Fibroblast of peridontal ligament (primary cell): ENCODE measurements around the gene PCSK9.

Experiments
- DNase-seq: peaks from one replicate; pipeline ENCODE4 v3.0.0-alpha.2; 2010; ENCODE audit errors: extremely low read depth

The PCSK9 gene

DNA sequence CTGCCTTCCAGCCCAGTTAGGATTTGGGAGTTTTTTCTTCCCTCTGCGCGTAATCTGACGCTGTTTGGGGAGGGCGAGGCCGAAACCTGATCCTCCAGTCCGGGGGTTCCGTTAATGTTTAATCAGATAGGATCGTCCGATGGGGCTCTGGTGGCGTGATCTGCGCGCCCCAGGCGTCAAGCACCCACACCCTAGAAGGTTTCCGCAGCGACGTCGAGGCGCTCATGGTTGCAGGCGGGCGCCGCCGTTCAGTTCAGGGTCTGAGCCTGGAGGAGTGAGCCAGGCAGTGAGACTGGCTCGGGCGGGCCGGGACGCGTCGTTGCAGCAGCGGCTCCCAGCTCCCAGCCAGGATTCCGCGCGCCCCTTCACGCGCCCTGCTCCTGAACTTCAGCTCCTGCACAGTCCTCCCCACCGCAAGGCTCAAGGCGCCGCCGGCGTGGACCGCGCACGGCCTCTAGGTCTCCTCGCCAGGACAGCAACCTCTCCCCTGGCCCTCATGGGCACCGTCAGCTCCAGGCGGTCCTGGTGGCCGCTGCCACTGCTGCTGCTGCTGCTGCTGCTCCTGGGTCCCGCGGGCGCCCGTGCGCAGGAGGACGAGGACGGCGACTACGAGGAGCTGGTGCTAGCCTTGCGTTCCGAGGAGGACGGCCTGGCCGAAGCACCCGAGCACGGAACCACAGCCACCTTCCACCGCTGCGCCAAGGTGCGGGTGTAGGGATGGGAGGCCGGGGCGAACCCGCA, at the start of gene PCSK9:
TSS of gene PCSK9 (plus strand) at position 207 of the 741 bp plus-strand sequence. CDS start at position 497, 290 bp downstream.
- DNase-seq = no peak

DNA sequence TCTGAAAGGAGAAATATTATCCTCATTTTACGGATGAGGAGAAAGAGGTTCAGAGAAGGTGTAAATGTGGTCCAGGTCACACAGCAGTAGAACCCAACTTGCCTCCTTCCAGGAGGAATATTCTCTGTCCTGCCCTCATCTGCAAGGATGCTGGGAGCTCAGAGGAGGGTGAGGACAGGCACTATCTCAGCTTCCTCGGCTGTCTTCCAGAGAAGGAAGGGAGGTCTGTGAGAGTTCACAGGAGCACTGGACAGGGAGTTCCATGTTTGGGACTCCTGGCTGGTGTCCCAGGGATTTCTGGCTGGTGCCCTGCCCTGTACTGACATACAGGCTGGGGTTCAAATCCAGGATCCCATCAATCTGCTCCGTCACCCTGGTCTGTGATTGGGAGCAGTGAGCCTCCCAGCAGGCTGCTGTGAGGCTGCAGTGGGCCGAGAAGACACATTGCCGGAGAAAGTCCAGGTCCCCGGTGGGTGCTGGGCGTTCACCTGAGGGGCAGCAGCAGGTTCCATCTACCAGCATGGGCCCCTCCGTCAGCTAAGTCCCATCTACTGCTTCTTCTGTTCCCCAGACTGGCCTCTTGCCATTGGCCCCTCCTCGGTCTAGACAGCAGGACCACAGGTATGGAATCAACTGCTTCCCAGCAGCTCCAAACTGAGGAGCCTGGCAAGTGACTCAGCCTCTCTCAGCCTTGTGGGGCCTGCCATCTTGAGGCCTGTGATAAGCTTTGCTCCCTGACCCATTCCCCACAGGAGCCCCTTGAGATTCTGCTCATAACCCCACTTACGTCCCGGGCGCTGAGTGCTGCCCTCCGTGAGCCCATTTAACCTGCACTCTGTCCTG, 49.2 kb upstream of the PCSK9 start:
- no peak for DNase-seq

DNA sequence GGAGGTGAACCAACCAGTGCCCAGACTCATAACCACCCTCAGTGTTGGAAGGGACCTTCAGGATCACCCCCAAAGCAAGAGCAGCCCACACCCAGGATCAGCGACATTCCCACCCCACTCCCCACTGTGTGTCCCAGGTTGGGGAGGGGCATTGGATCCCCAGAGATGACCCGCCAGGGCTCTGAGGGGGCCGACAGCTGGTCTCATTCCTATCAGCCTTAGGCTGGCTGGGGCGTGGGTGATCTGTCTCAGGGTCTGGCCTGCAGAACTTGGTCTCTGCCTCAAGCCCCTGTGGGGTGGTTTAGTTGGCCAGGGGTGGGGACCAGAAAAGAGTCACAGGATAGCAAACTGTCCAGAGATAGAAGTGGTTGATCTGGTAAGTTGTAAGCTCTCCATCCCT, 48.4 kb upstream of the PCSK9 start:
- DNase-seq = no peak

GRCh38 chr1:54991939-54992338, 47.4 kb upstream of the PCSK9 start:
- no peak for DNase-seq

GRCh38 chr1:54993140-54993539, 46.2 kb upstream of the PCSK9 start:
- DNase-seq = no peak

DNA sequence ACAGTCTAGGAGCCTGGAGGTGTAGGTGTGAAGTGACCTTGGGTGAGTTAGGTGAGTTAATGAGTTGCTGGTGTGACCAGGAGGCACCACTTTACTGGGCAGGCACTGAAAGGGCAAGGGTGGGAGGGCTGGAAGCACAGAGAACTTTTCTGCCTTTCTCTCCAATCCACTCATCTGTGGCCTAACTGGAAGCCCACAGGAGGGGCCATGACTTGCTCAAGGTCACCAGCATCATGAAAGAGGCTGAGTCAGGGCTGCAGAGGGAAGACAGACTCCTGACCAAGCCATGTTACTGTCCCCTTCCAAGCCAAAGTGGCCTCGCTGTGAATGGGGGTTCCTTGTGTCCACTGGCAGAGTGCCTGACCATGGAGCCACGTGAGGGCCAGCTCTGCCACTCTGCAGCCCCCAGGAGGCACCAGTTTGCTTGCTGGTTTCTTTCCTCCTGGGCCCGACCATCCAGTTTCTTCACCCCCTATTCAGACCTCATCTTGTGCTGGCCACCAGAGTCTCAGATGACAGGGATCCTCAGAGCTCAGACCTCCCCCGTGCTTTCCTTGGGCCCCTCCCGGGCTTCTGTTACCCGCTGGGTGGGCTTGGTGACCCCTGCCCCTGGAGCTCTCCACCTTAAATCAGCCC, 44.9 kb upstream of the PCSK9 start:
- no peak for DNase-seq

GRCh38 chr1:54995013-54995760, 44.2 kb upstream of the PCSK9 start:
- DNase-seq = no peak

- DNase-seq = no peak
Observed at GRCh38 chr1:54995835-54996234, 43.5 kb upstream of the PCSK9 start.

- peak; percentile 59 for DNase-seq
Observed at GRCh38 chr1:54996359-54996868, 42.9 kb upstream of the PCSK9 start.

- no peak for DNase-seq
Observed at GRCh38 chr1:54996869-54997710, 42.3 kb upstream of the PCSK9 start.

DNA sequence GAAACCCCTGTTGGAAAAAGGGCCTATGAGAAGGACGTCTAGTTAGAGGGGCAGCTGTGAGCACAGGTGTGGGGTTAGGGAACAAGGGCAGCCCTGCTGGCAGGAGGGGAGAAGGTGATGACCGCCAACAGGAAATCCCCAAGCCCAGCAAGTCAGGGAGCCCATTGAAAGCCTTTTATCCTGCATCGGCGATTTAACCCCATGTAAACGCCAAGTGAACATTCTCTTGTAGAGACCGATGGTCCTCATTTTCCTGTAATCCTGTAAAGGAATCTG, 41.7 kb upstream of the PCSK9 start:
- no peak for DNase-seq

DNA sequence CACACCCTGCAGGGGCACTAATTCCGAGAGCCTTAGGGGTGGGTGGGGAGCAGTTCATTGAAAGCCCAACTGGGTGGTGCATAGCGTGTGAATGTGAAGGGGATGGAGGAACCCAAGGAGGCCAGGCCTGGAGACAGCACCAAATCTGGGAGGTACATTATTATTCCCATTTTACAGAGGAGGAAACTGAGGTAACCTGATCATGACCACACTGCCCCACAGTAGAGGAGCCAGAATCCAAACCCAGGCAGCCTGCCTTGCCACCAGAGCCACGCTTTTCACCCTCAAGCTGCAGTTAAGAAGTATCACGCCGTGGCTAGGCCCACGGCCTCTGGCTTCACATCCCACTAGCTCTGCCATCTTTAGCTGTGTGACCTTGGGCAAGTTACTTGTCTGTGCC, 41.2 kb upstream of the PCSK9 start:
- DNase-seq = no peak

- no peak for DNase-seq
Observed at GRCh38 chr1:54998677-54999076, 40.7 kb upstream of the PCSK9 start, which contains the start of gene BSND. TSS of gene BSND (plus strand) at chr1:54998933. CDS start at chr1:54999187, 254 bp downstream.

- DNase-seq = no peak
Observed at GRCh38 chr1:55000110-55001085, 39.0 kb upstream of the PCSK9 start.

- no peak for DNase-seq
Observed at GRCh38 chr1:55001311-55001710, 38.0 kb upstream of the PCSK9 start.

DNA sequence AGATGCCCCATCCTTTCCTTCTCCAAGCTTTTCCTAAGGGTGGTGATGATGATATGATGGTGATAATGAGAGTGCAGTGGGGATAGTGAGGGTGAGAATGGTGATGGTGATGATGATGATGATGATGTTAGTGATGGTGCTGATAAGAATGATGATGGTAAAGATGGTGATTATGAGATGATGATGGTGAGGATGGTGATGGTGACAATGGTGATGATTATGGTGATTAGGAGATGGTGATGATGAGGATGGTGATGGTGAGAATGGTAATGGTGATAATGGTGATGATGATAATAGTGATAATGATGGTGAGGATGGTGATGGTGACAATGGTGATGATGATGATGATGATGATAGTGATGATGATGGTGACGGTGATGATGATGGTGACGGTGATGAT, 36.7 kb upstream of the PCSK9 start:
- no peak for DNase-seq

DNA sequence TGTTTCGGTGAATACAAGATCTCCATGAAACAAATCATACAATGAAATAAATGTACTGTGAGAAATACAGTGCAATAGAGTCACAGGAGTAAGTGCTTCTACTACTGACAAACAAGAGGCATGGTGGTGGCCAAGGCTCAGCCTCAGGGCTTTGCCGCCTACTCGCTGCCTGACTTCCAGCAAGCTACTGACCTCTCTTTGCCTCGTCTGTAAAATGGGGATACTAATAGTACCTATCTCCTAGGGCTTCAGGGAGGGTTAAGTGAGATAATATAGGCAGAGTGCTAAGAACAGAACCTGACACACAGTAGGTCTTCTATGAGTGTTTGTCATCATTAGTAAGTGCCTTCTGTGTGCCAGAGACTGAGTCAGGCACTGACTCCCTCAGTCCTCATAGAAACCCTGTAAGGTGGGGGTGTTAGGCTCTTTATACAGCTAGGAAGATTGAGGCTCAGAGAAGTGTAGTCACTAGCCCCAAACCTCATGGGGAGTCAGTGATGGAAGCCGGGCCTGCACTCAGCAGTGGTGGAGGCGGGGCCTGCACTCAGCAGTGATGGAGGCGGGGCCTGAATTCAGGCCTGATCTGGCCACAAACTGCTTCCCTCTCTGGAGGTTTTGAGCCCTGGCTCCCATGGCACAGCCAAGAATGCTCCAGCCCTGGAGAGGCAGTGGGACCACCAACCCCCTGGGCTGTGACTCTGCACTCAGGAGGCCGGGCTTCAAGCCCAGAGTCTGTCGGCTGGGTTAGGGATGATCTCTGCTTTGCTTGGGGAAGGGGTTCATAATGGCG, 33.8 kb upstream of the PCSK9 start:
- DNase-seq = no peak

DNA sequence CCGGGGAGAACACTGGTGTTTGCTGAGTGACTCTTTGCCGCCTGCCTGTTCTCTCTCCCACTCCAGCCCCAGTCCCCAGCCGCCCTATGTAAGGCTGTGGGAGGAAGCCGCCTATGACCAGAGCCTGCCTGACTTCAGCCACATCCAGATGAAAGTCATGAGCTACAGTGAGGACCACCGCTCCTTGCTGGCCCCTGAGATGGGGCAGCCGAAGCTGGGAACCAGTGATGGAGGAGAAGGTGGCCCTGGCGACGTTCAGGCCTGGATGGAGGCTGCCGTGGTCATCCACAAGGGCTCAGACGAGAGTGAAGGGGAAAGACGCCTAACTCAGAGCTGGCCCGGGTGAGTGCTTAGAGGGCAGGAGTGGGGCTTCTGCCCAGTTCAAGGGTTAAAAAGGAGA, 32.4 kb upstream of the PCSK9 start:
- DNase-seq = no peak

DNA sequence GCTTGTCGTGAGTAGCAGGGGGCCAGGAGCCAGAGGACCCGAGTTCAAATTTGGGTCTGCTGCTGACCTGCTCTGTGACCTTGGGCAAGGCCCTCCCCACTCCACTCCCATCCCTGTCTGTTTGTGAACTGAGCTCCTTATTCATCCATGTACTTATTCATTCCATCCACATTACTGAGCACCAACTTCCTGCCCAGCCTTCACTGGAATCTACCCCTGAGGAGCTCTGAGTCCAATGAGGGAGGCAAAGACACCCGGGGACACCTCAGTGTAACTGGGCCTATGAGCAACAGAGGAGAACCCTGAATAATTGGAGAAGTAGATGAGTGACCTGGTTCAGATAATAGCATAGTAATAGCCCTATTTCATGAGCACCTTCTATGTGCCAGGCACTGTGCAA, 31.7 kb upstream of the PCSK9 start:
- DNase-seq = peak; percentile 41
